Esophagus muscularis mucosa (tissue), 4 donors: ENCODE data around the gene TMEM61.

Experiments
- EP300 ChIP-seq: sonication (generic); formaldehyde crosslinking; IDR thresholded peaks from one replicate; pipeline ENCODE4 v1.6.1; 2017; ENCODE audit warnings: antibody characterized with exemption
- POLR2A ChIP-seq: fragments of 450-650 bp; IDR thresholded peaks from one replicate; pipeline ENCODE4 v1.6.1; 2017; ENCODE audit warnings: antibody characterized with exemption, moderate library complexity, mild to moderate bottlenecking, low read depth
- POLR2AphosphoS5 ChIP-seq, 2 donors: sonication (generic); formaldehyde crosslinking; IDR thresholded peaks; one replicate each; pipeline ENCODE4 v1.6.1; 2017; ENCODE audit warnings: antibody characterized with exemption in 2 of 2
- TF ChIP-seq, protein P1 (sequence below), 3 experiments: fragments of 200-600 bp in 2 of 3; fragments of 450-650 bp in 1 of 3; sonication (generic) in 2 of 3; IDR thresholded peaks; one replicate each; pipeline ENCODE4 v1.5.1; 2017 to 2019; ENCODE audit warnings: antibody characterized with exemption in 3 of 3, mild to moderate bottlenecking in 2 of 3, moderate library complexity in 1 of 3

DNA sequence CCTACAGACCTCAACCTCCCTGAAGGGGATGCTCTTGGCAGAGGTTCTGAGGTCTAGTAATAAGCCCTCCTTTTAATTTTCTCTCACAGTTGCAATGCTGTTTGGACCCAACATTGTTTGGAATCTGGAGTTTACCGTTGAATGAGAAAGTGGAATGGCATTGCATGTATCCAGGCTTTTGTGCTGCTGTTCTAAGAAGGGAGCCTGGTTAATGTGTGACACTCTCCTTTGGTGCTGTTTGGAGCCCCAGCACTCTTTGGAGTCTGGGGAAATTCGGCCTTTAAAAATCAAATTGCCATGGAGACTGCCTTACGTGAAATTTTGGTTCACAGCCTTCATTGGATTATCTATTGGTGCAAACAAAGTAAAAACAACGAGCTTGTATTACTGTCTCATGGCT lies 23.7 kb upstream of the TMEM61 start:
- TF ChIP-seq, protein P1, sequence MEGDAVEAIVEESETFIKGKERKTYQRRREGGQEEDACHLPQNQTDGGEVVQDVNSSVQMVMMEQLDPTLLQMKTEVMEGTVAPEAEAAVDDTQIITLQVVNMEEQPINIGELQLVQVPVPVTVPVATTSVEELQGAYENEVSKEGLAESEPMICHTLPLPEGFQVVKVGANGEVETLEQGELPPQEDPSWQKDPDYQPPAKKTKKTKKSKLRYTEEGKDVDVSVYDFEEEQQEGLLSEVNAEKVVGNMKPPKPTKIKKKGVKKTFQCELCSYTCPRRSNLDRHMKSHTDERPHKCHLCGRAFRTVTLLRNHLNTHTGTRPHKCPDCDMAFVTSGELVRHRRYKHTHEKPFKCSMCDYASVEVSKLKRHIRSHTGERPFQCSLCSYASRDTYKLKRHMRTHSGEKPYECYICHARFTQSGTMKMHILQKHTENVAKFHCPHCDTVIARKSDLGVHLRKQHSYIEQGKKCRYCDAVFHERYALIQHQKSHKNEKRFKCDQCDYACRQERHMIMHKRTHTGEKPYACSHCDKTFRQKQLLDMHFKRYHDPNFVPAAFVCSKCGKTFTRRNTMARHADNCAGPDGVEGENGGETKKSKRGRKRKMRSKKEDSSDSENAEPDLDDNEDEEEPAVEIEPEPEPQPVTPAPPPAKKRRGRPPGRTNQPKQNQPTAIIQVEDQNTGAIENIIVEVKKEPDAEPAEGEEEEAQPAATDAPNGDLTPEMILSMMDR (IDR thresholded peaks at IDR 0.05): no peak
- TF ChIP-seq POLR2AphosphoS5 (IDR thresholded peaks at IDR 0.05): no peak
- TF ChIP-seq POLR2A: no peak
- no peak for TF ChIP-seq EP300
